HS-27A (cell line): ENCODE results near the gene CAVIN2.

Experiments
- DNase-seq: peaks from one replicate; pipeline ENCODE4 v3.0.0-alpha.2; 2012; ENCODE audit warnings: low read depth, missing footprints

The CAVIN2 gene, protein sequence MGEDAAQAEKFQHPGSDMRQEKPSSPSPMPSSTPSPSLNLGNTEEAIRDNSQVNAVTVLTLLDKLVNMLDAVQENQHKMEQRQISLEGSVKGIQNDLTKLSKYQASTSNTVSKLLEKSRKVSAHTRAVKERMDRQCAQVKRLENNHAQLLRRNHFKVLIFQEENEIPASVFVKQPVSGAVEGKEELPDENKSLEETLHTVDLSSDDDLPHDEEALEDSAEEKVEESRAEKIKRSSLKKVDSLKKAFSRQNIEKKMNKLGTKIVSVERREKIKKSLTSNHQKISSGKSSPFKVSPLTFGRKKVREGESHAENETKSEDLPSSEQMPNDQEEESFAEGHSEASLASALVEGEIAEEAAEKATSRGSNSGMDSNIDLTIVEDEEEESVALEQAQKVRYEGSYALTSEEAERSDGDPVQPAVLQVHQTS

GRCh38 chr2:191846515-191847476 lies at the start of gene CAVIN2:
TSS of gene CAVIN2 (minus strand) at chr2:191847088. CDS start at chr2:191846925, 163 bp downstream.
- peak; percentile 77 for DNase-seq

DNA sequence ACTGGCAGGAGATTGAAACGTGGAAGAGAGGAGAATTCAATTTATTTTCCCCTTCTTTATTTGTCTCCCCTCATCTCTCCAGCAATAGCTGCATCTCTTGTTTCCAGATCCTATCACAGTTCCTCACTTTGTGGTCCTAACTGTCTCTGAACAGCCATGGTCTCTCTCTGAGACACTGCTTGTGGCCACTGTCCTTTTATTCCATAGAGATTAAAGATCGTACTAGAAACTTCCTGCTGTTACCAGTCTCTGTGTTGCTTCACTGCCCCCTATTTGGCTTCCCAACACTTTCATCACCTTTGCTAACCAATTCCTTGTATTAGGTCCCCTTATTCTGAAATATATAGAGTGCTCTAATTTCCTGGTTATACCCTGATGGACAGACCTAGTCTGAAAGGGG lies 48.9 kb upstream of the CAVIN2 start:
- no peak for DNase-seq

GRCh38 chr2:191895195-191895594 lies 48.3 kb upstream of the CAVIN2 start:
- DNase-seq: no peak

- DNase-seq: peak; percentile 46
Measured at GRCh38 chr2:191894681-191895147, 47.8 kb upstream of the CAVIN2 start.

DNA sequence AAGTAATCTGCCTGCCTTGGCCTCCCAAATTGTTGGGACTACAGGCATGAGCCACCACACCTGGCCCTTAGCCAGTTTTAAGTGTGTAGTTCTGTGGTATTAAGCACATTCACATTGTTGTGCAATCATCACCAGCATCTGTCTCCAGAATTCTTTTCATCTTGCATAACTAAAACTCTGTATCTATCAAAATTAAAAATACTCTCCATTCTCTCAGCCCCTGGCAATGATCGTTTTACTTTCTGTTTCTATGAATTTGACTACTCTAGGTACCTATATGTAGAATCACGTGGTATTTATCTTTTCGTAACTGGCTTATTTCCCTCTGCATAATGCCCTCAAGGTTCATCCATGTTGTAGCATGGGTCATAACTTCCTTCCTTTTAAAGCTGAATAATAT lies 45.5 kb upstream of the CAVIN2 start:
- DNase-seq: no peak

GRCh38 chr2:191891656-191892055 lies 44.8 kb upstream of the CAVIN2 start:
- DNase-seq: no peak

DNA sequence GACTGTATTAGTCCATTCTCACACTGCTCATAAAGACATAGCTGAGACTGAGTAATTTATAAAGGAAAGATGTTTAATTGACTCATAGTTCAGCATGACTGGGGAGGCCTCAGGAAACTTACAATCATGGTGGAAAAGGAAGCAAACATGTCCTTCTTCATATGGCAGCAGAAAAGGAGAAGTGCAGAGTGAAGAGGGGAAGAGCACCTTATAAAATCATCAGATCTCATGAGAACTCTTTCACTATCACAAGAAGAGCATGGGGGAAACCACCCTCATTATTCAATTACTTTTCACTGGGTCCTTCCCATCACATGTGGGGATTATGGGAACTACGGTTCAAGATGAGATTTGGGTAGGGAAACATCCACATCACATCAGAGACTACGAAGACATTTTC lies 43.0 kb upstream of the CAVIN2 start:
- DNase-seq: no peak

- no peak for DNase-seq
Measured at GRCh38 chr2:191888400-191889166, 41.7 kb upstream of the CAVIN2 start.

DNA sequence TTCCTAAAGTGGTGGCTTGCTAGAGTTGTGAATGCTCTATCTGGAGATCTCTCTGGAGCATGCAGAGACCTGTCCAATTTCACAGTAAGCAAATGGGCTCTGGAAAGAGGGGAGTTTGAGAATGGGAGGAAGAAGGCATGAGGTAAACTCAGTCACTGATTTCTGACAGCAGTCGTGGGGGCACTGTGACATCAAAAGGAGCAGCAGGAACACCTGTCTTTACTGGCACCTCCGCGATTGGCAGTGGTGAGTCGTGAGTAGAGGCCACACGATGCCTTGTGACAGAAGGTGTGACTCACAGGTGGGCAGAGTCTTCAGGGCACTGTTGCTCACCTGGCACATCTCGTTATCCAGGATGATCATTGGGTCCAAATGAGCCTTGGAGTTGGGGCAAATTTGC lies 38.8 kb upstream of the CAVIN2 start:
- DNase-seq: no peak

- no peak for DNase-seq
Measured at GRCh38 chr2:191885098-191885497, 38.2 kb upstream of the CAVIN2 start.

- DNase-seq: no peak
Measured at GRCh38 chr2:191881982-191882816, 35.3 kb upstream of the CAVIN2 start.

GRCh38 chr2:191878548-191879279 lies 31.8 kb upstream of the CAVIN2 start:
- DNase-seq: no peak

GRCh38 chr2:191877875-191878274 lies 31.0 kb upstream of the CAVIN2 start:
- no peak for DNase-seq

DNA sequence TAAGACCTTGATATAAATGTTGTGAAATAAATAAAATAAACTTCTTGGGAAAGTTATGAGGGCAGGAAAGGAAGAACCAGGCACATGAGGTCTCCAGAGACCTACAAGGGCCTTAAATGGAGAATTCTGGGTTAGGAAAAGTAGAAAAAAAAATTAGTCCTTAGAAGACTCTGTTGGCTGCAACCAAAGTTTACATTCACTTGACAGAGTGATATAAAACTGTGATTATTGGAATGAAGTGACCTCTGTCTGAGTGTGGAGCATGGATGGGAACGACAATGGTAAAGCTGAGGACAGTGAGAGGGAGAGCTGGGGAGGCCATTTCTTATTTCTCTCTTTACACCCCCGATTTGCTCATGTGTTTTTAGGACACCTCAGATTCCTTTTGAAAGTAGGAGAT lies 29.0 kb upstream of the CAVIN2 start:
- no peak for DNase-seq

DNA sequence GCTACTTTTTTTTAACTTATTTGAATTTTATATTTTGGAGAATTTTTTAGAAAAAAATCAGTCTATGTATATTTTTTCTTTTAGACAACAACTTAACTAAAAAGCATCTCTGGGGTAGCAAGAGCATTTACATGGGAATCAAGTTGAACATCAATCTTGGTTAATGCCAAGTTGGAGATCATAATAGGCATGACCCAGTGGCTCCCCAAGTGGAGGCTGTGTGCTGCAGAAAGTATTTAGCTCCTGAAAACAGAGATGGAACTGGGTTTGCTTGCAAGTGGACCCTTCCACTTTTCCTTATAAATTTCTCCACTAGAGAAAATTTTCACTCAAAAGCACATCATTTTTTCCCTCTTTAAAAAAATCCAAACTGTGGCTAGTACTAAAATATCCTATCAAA lies 23.9 kb upstream of the CAVIN2 start:
- no peak for DNase-seq

- no peak for DNase-seq
Measured at GRCh38 chr2:191869781-191870180, 22.9 kb upstream of the CAVIN2 start.

DNA sequence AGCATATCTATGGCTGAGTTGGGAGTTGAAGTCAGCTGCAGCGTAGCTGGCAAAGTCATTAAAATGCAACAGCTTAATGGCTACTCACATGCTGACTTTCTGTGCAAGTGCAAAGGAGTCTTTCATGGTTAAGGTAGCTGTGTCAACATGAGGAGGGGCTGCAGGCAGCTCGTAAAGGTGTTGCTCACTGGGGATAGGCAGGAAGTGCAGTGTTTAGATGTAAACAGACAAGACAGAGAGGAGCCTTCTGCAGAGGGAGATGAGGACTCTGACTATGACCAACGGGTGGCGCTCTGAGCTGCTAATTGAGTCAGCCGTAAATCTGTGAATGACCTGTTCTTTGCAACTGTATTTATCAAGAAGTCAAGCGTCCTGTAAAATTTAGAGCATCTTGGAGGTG lies 22.3 kb upstream of the CAVIN2 start:
- no peak for DNase-seq

- no peak for DNase-seq
Measured at GRCh38 chr2:191867507-191867847, 20.6 kb upstream of the CAVIN2 start.

- DNase-seq: peak; percentile 86
Measured at GRCh38 chr2:191866675-191867506, 20.0 kb upstream of the CAVIN2 start.

- DNase-seq: no peak
Measured at GRCh38 chr2:191866195-191866594, 19.3 kb upstream of the CAVIN2 start.
